Lung (tissue), 12 donors: ENCODE data around the gene ATF7IP. TPM values are rescaled to one million over a fixed set of nuclear protein-coding genes. Genes with fewer than 3 reads are reported as not detected.

Experiments used
- ATAC-seq: fragments of 200-7000 bp; cut with Tn5 transposase; one replicate; pipeline ENCODE4 v1.9.1; 2020; ENCODE audit warnings: moderate number of reproducible peaks; ENCODE audit not compliant: insufficient read depth, low FRiP score
- DNase-seq, 3 donors: peaks; one replicate each; pipeline ENCODE4 v3.0.0-alpha.2; 2013 to 2017
- H3K27ac ChIP-seq, 2 donors: one replicate each; pipeline ENCODE4 v1.5.1; 2013; ENCODE audit warnings: mild to moderate bottlenecking in 2 of 2, moderate library complexity in 2 of 2, control low read depth in 1 of 2, inconsistent platforms in 1 of 2, low read depth in 1 of 2, low read length in 1 of 2
- H3K27me3 ChIP-seq, 3 donors: one replicate each; pipeline ENCODE4 v1.5.1; 2013; ENCODE audit warnings: low read length in 2 of 3; ENCODE audit not compliant: control insufficient read depth in 3 of 3, insufficient read depth in 3 of 3
- H3K36me3 ChIP-seq, 4 donors: one replicate each; pipeline ENCODE4 v1.5.1; 2013; ENCODE audit warnings: low read length in 4 of 4, mild to moderate bottlenecking in 1 of 4, moderate library complexity in 1 of 4; ENCODE audit not compliant: control insufficient read depth in 4 of 4, insufficient read depth in 4 of 4
- H3K4me1 ChIP-seq, 5 donors: one replicate each; pipeline ENCODE4 v1.5.1; 2013; ENCODE audit warnings: low read length in 5 of 5, mild to moderate bottlenecking in 2 of 5, moderate library complexity in 1 of 5; ENCODE audit not compliant: control insufficient read depth in 5 of 5, insufficient read depth in 5 of 5
- H3K4me3 ChIP-seq: one replicate; pipeline ENCODE4 v1.5.1; 2013; ENCODE audit warnings: mild to moderate bottlenecking, control low read depth, moderate library complexity
- H3K9ac ChIP-seq, 2 donors: one replicate each; pipeline ENCODE4 v1.5.1; 2013; ENCODE audit warnings: low read length in 2 of 2, control low read depth in 1 of 2; ENCODE audit not compliant: insufficient read depth in 1 of 2
- H3K9me3 ChIP-seq, 4 donors: one replicate each; pipeline ENCODE4 v1.5.1; 2013; ENCODE audit warnings: low read length in 3 of 4, mild to moderate bottlenecking in 1 of 4, moderate library complexity in 1 of 4; ENCODE audit not compliant: control insufficient read depth in 4 of 4, insufficient read depth in 3 of 4
- WGBS, 2 donors: extraction: QIAGEN DNeasy Blood & Tissue Kit; methylation state at CpG; one replicate each; pipeline ENCODE4 v1.1.7; 2013; 5-methylcytosine and 5-hydroxymethylcytosine counted together
- polyA plus RNA-seq, 2 donors: library from polyadenylated mRNA; stranded (reverse); fragments of 200-250 nt; gene quantifications; one replicate each; pipeline ENCODE4 v1.2.1, GENCODE V29; 2013
- total RNA-seq, 2 donors: library from RNA; depleted of rRNA in 1 of 2; stranded (reverse); fragments of >200 nt in 1 of 2; gene quantifications; one replicate each; pipeline ENCODE4 v1.2.1, GENCODE V29; 2014 to 2021
- TF ChIP-seq, protein P1 (sequence below): IDR thresholded peaks from 2 replicates; pipeline ENCODE4 v1.5.1; 2012; ENCODE audit warnings: mild to moderate bottlenecking; ENCODE audit errors: control extremely low read depth, extremely low read depth
- donor health status: control.
- donor health status: control.
- donor health status: Bipolar disorder and iron deficiency.
- donor health status: healthy.
- donor health status: DM: yes; HTN: yes; CAD: no.

ATF7IP gene
- total and polyA plus RNA-seq, 4 donors, result 6.9 to 122 (median 33.1) TPM

DNA sequence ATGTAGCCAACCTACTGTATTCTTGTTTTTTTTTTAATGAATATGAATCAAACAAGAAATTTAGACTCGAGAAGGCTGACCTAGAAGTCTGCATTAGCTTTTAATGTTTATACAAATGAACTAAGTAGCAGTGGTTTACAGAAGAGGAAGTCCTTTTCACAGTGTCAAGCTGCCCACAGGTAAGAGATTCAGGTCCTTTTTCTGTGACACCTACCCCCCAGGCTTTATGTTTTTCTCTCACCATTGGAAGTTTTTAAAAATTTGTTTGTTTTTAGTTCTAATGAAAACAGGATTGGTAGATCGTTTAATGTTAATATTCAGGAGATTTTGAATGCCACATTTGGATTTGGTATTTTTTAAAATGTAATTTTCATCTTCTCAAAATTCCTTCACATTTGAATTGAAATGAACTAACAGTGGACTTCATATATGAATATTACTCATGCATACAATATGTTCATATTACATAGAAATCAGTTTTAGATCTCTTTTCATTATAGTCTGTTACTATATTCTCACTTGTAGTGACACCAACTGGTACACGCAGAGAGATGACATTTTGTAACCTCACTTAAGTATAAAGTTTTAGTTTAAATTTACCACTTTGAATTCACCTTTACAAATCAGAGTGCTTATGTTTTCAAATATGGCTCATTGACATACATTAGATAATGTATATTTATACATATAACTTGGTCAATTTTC, 29.7 kb downstream of the ATF7IP start:
- 35 to 48% methylated on average over 3 of the region's 3 CpGs for WGBS, 2 donors
- Histone ChIP-seq H3K4me1 (peaks cover 0 to 26% (median 8%) of the 10 kb centered on the region in 5 donors), H3K27ac (peak overlapping the region in 1 of 2 donors; percentile 45), H3K27me3 (no peaks in the 10 kb centered on the region), H3K36me3 (peaks cover 0 to 6% (median 3%) of the 10 kb centered on the region in 4 donors), H3K9me3 (peaks cover 0 to 6% (median 3%) of the 10 kb centered on the region in 4 donors), H3K9ac (peak overlapping the region in 1 of 2 donors; percentile 84), H3K4me3 (no peak overlapping the region)
- TF ChIP-seq, protein P1, sequence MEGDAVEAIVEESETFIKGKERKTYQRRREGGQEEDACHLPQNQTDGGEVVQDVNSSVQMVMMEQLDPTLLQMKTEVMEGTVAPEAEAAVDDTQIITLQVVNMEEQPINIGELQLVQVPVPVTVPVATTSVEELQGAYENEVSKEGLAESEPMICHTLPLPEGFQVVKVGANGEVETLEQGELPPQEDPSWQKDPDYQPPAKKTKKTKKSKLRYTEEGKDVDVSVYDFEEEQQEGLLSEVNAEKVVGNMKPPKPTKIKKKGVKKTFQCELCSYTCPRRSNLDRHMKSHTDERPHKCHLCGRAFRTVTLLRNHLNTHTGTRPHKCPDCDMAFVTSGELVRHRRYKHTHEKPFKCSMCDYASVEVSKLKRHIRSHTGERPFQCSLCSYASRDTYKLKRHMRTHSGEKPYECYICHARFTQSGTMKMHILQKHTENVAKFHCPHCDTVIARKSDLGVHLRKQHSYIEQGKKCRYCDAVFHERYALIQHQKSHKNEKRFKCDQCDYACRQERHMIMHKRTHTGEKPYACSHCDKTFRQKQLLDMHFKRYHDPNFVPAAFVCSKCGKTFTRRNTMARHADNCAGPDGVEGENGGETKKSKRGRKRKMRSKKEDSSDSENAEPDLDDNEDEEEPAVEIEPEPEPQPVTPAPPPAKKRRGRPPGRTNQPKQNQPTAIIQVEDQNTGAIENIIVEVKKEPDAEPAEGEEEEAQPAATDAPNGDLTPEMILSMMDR, result no peak
- DNase-seq (peak in 1 of 3 donors; percentile 37), ATAC-seq (no peak)

DNA sequence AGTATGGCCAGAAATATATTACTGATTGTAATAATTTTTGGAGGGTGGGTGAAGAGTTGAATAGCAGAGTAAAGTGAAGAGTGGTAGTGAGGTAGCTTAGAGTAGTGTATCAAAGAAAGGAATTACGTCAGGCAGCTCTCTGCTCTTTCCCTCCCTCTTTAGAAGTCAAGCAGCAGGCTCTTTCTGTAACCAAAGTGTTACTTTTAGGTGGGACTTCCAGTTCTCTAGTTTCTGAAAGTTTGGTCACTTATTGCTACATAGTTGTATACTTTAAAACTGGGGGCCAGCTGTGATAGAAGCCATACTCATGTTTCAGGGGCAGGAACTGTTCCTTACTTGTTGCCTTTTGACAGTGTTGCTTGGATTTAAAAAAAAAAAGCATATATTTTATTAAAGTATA, 30.6 kb downstream of the ATF7IP start:
- DNase-seq, result peak in 2 of 3 donors; percentile 76 to 81
- whole genome bisulfite sequencing, 2 donors, result 11 to 29% methylated on average over 1 of the region's 1 CpG
- ATAC-seq, result no peak
- Histone ChIP-seq H3K27ac (peak overlapping the region in 1 of 2 donors; percentile 83), H3K9ac (peak overlapping the region in 1 of 2 donors; percentile 47), H3K4me3 (no peak overlapping the region), H3K36me3 (peaks cover 0 to 8% (median 3%) of the 10 kb centered on the region in 4 donors), H3K9me3 (peaks cover 0 to 6% (median 3%) of the 10 kb centered on the region in 4 donors), H3K27me3 (no peaks in the 10 kb centered on the region), H3K4me1 (peaks cover 0 to 24% (median 7%) of the 10 kb centered on the region in 5 donors)
- TF ChIP-seq, protein P1, result no peak

DNA sequence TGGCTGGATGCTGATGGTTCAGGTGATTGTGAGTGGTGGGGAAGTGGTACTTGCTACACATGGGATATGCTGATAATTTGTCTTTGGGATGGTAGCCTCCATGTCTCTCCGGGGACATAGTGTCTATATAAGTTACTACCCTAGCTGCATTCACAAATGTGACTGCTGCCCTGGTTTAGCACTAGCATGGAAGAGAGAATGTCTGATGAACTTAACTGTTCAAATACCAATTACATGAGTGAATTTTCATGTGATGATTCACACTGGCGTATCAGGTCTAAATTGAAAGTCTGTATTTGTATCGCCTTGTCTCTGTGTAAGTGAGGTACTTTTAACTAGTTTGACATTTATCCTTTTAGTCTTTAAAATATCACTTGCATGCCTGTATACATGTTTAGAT, 34.4 kb downstream of the ATF7IP start:
- 88 to 98% methylated on average over 3 of the region's 3 CpGs for WGBS, 2 donors
- TF ChIP-seq, protein P1, result no peak
- no peak overlapping the region for H3K9ac ChIP-seq
- no peaks in the 10 kb centered on the region for H3K27me3 ChIP-seq
- no peak overlapping the region for H3K27ac ChIP-seq
- H3K9me3 ChIP-seq, result peaks cover 0 to 6% (median 3%) of the 10 kb centered on the region in 4 donors
- DNase-seq (no peak), ATAC-seq (no peak)
- H3K4me3 ChIP-seq, result no peak overlapping the region
- H3K4me1 ChIP-seq, result peaks cover 0 to 27% (median 5%) of the 10 kb centered on the region in 5 donors
- peaks cover 0 to 6% (median 1%) of the 10 kb centered on the region in 4 donors for H3K36me3 ChIP-seq
